ENCODE data around the gene DNAJC9.
"Not testable (repeated sequence)": the region's sequence is repeated elsewhere in the genome, so short reads cannot be mapped to it uniquely, and the experiment has no call there.

Gene DNAJC9, protein sequence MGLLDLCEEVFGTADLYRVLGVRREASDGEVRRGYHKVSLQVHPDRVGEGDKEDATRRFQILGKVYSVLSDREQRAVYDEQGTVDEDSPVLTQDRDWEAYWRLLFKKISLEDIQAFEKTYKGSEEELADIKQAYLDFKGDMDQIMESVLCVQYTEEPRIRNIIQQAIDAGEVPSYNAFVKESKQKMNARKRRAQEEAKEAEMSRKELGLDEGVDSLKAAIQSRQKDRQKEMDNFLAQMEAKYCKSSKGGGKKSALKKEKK

DNA sequence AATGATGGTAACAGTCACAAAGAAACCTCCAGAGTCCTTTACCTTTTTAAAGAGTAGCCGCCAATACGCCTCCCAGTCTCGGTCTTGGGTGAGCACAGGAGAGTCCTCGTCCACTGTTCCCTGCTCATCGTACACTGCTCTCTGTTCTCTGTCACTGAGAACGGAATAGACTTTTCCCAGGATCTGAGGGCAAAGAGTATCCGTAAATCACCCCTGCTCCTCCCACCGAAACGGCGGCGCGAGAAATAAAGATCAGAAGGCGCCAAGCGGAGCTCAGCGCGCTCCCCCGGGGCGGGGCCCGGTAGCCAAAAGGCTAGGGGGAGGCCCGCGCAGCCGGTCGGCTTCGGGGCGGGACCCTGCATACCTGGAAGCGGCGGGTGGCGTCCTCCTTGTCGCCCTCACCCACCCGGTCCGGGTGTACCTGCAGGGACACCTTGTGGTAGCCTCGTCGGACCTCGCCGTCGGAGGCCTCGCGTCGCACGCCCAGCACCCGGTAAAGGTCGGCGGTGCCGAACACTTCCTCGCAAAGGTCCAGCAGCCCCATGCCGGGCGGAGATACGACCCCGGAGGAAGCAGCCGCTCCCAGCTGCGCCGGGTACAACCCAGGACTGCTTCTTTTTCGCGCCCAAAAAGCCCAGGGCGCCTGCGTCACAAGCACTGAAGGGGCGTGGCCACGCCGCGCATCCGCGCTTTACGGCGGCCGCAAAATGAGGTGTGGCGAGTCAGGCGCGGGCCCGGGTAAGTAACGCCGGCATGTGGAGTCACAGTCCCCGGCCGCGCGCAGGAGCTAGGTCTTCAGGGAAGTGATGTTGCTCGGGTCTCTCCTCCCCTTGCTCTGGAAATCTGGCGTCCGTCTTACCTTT lies at the start of gene DNAJC9:
Gene DNAJC9 (minus strand): TSS at position 610 of the 863 bp plus-strand sequence. CDS start 66 bp downstream, at position 544.
- DNase-seq, result peak; percentile 93

DNA sequence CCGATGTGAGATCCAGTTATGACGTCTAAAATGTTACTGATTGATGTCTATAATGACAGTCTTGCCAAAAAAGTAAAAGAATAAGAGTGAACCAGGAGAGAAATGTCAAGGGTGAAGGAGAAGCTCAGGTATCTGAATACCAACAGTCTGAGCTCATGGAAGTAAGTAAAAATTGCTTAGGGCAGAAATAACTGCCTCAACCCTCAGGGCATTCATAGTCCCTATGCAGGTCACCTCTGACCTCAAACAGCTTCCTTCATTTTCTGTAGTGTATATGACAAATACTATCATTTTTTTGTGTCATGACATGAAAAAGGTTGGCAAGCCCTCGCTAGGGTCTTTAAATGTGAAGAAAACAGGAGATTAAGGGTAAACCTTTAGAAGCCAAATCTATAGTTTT lies 46.4 kb upstream of the DNAJC9 start:
- DNase-seq, result no peak

DNA sequence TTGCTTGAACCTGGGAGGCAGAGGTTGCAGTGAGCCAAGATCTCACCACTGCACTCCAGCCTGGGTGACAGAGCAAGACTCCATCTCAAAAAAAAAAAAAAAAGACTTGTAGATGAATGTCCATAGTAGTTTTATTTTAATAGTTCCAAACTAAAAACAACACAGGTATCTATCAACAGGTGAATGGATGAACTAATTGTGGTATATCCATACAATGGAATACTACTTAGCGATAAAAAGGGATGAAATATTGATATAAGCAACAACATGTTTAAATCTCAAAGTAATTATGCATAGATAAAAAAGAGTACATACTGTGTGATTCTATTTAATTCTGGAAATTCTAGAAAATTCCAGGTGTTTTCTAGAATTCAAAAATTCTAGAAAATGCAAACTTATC lies 42.9 kb upstream of the DNAJC9 start:
- DNase-seq, result no peak

DNA sequence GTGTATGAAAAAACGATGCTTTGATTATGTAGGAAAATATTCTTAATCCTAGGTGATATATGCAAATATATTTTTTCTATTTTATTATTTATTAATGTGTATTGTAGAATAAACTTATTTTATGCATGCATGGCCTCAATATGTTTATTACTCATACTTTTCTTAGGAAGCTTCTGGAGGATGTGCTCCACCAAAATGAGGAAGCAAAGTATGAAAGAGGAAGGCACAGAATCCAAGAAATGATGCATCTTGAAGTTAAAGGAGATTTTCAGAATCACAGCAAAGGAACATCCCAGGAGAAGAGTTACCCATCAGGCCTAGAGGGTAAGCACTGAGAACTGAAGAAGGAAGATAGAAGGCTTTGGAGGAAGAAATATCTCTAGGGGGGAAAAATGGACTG lies 40.4 kb upstream of the DNAJC9 start:
- DNase-seq, result no peak

DNA sequence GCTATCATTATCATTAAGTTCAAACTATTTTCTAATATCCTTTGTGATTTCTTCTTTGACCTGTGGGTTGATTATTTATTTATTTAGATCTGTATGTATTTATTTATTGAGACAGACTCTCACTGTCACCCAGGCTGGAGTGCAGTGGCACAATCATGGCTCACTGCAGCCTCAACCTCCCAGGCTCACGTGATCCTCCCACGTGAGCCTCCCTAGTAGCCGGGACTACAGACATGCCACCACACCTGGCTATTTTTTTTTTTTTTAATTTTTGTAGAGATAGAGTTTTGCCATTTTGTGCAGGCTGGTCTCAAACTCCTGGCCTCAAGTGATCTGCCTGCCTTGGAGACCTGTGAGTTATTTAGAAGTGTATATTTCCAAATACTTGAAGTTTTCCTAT lies 34.0 kb upstream of the DNAJC9 start:
- no peak for DNase-seq

DNA sequence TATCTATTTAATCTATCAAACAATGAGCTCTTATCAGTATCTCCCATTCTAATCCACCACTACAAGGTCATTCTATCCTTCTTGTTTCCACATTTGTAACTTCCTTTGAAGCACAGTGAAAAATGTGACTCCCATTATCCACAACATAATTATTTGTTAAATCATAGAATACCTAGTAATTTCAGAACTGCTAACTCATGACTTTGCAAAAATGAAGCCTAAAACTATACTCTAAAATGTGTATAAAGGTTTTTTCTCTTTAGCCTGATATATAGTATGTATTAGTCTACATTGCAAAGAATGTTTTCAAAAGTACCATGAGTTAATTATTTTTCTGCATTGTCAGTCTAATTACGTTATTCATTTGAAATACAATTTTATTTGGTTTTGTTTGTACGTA lies 17.4 kb upstream of the DNAJC9 start:
- no peak for DNase-seq

DNA sequence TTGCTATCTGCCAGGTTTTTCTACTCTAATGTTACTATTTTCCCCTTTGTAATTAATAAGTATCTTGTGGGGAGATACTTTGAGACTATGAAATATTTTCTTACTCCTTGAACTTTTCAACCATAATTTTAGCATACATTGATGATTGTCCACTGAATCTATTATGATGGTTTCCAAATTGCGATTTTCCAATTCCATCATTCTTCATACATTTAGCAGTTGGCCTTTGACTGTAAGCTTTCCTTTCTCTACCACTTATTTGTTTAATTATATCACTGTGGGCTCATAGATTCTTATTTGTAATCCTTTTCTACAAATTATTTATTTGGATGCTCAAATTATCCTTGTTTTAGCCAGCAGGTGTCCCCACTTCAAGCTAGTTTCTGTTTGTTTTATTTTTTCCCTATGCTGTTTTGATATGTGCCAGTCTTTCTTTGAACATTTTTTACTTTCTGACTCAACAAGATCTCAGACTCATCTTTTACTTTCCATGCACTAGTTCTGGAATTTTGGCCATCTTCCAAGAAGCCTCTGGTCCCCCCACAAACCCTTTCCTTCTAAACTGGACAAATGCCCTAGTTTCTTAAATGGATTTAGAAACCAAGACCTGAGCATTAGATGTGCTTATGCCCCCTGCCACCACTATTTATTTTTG lies 16.8 kb upstream of the DNAJC9 start:
- peak; percentile 57 for DNase-seq

DNA sequence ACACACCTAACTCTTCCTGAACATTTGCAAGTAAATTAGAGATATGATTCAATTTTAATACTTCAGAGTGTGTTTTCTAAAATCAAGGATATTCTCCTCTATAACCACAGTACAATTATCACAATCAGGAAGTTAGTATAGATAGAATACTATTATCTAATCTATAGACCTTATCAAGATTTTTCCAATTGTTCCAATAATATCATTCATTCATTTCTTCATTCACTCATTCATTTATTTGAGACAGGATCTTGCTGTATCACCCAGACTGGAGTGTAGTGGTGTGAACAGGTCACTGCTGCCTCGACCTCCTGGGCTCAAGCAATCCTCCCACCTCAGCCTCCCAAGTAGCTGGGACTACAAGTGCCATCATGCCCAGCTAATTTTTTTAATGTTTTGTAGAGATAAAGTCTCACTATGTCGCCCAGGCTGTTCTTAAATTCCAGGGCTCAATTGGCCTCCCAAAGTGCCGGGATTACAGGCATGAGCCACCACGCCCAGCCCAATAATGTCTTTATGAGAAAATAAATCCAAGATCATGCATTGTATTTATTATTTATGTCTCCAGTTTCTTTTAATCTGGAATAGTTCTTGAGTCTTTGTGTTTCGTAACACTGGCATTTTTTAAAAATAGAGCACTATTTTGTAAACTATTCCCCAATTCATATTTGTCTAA lies 16.0 kb upstream of the DNAJC9 start:
- DNase-seq, result no peak

DNA sequence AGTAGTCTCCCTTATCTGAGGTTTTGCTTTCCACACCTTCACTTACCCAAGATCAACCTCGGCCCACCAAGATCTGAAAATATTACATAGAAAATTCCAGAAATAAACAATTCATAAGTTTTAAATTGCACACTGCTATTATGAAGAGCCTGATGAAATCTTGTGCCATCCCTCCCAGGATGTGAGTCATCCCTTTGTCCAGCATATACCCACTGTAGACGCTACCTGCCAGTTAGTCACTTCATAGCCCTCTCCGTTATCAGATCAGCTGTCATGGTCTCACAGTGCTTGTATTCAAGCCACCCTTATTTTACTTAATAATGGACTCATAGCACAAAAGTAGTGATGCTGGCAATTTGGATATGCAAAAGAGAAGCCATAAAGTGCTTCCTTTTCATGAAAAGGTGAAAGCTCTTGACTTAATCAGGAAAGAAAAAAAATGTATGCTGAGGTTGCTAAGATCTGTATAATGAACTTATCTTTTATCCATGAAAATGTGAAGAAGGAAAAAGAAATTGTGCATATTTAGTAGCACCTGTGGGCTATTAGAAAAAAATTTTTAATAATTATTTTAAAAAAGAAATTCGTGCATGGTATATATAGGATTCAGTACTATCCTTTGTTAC lies 15.2 kb upstream of the DNAJC9 start:
- peak; percentile 84 for DNase-seq

DNA sequence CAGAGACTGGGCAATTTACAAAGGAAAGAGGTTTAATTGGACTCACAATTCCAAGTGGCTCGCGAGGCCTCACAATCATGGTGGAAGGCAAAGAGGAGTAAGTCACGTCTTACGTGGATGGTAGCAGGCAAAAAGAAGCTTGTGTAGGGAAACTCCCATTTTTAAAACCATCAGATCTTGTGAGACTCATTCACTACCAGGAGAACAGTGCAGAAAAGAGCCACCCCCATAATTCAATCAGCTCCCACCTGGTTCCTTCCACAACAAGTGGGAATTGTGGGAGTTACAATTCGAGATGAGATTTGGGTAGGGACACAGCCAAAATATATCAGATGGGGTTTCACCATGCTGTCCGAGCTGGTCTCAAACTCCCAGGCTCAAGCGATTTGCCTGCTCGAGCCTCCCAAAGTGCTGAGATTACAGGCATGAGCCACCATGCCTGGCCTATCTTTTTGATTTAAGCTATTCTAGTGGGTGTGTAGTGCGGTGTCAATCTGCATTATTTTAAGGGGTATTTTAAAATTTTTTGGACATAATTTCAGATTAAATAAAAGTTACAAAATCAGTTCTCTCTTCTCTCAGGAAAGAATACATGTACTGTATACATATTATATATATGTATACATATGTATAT lies 14.4 kb upstream of the DNAJC9 start:
- DNase-seq, result no peak

DNA sequence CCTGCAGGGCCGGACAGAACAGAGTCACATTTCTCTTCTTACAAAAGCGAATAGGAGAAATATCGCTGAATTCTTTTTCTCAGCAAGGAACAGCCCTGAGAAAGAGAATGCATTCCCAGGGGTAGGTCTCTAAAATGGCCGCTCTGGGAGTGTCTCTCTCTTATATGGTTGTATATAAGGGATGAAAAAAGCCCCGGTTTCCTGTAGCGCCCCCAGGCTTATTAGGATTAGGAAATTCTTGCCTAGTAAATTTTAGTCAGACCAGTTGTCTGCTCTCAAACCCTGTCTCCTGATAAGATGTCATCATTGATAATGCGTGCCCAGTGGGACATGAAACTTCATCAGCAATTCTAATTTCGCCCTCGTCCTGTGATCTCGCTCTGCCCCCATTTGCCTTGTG lies 11.6 kb upstream of the DNAJC9 start:
- not testable (repeated sequence) for DNase-seq

DNA sequence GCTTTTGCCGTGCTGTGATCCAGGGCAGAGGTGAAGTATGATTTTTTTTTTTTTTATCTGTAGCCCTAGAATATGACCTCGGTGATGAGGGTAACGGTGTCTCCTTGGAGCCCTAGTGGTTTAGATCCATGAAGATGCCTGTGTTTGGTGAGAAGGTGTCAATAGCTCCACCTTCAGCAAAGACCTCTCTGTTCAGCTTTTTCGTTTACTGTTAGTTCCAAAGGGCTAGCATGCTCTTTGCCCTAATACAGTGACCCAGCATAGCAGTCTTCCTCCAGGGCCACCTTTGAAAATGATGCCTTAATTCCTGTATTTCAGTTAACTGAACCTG lies 6.1 kb upstream of the DNAJC9 start:
- no peak for DNase-seq

DNA sequence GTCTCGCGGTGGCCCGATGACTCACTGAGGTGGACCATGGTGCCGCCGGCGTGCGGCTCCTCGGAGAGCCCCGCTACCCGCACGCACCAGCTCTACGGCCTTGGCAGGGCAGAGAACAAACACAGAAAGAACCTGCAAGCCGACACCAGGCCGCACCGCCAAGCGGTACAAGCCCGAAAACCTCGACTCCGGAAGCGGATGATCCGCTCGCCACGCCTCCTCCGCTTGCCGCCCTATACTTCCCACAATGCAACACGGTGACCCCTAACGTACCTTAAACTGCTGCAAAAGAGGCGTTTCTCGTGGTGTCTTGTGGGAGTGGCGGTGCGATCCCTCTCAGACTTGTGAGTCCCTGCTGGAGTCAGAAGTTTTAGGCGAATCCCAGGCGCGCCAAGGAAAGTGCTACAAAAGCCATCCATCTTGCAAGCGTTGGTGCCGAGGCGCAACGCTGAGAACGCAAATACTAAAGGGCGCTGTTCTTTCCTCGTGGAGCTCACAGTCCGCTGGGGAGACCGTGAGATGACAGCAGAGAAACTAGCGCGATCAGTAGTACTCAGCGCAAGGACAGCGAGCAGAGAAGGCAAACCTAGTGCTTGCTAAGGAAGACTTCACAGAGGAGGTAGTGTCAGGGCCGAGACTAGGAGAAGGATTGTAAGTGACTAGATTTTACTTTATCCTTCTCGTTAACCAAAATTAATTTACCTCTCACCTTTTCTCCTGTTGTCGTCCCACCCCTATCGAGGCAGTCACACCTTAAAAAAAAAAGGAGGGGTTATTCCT lies 5.6 kb upstream of the DNAJC9 start, which contains the start of gene MRPS16:
Gene MRPS16 (minus strand): TSS at position 200 of the 780 bp plus-strand sequence. CDS start 162 bp downstream, at position 38.
- peak; percentile 97 for DNase-seq

DNA sequence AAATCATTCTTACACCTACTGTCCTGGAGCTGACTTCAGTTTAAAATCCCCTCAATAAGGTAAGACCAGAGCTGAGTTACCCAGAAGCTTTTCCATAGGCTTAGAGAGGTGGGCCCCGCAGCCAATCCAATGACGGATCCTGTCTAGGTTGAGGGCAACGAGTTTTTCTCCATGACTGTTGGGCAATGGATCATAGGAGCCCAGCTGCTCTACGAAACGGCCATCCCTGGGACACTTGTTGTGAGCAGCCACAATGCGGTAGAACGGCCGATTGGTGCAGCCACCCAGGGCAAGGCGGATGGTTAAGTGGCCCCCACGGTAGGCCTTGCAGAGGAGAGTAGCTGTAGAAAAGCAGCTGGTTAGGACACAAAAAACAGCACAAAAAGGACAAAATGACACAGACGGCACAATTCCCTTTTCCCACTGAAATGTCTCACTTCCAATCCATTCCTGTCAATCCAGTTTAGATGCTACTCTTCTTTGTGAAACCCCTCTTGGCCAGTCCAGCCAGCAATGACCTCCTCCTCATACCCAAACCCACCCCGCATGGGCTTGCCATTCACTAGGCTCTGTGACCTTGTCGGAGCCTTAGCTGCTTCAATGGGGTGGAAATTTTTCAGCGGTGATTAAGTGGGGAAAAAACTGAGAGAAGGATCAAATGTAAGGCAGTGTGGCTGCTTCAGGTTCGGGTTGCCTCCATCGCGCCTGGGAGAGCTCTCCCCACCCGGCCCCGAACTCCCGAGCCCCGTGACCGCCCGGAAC lies 4.8 kb upstream of the DNAJC9 start:
- DNase-seq, result no peak

DNA sequence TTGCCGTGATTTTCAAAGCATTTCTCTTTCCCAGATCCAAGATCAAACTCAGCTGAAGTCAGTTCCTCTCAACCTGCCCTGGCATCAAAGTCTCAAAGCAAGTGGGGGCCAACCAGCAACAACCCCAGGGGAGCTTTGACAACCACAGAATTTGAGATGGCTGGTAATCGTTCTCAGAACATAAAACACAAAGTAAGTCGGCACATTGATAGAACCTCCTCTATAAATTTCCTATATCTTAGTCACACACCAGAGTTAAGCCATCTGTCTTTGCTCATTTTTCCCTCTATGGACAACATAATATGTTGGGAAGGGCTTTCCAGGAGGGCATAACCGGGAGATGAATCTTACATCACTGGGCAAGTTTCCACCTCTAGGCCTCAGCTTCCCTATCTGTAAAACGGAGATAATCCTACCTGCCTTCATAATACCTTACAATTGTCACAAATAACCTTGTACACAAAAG lies 1.2 kb upstream of the DNAJC9 start:
- DNase-seq, result peak; percentile 20

DNA sequence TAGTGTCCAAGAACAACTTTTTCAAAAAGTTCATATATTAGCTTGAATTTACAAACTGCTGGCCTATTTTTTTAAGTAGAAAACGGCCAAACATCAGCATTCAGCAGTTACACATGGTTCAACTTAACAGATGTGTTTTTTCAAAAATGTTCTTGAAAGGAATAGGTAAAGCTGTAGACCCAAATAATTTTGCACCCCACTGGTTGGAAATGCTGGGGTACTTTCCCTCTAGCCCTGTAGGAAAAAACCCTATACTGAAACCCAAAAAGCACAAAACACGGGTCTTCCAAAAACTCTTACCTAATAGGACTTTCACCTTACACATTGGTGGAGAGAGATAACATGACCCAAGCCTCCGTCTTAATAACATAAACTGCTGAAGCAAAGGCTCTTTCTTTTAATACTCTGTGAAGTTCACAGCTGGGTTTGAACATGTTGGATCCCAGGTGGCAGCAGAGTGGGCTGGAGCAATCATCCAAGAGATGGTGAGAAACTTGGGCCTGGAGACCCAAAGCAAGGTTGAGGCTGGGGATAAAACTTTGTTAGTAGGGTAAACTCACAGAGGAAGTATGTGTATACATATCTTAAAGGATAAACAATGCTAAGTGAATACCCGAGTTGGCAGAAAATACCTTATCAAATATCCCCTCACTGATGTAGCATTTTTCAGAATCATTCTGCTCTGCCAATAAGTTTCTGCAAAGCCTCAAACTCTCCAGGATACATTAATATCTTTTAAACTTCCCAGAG lies 629 bp upstream of the DNAJC9 start:
- DNase-seq, result no peak

DNA sequence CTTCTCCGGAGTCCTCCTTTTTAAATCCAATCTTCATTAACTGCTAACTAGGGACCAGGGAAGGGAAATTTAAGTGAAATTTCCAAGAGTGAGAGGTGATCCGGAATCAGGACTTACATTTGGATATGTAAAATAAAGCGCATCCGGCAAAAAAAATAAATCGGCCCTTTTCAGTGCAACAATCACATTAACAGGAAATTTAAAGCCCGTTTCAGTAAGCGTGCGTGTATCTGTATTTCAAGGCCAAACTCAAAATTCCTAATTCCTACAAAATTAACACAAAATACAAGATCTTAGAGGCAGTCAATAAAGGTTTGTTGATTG lies 771 bp downstream of the DNAJC9 start:
- no peak for DNase-seq

DNA sequence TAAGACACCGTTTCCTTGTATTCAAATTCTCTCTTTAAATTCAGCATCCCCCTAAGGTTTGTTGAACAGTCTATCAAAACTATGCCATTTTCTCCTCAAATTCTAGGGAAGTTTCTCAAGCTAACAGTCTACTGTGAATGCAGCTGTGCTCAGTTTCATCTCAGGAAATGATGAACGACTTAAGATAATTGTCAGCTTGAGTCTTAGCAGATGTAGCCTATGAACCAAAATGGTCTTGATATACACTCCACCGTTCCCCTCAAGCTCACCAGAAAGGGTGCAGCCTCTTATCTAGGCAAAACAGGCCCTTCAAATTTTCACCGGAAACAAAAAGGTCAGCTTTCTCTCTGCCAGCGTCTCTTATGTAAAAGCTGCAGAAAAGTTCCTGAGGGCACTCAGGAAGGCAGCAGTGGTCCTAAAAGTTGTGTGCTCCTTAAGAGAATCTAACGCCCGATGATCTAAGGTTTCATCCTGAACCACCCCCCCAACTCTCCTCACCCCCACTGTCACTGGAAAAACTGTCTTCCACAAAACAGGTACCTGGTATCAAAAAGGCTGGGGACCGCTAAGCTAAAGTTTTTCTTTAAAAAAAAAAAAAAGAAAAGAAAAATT lies 2.1 kb downstream of the DNAJC9 start:
- DNase-seq, result no peak

DNA sequence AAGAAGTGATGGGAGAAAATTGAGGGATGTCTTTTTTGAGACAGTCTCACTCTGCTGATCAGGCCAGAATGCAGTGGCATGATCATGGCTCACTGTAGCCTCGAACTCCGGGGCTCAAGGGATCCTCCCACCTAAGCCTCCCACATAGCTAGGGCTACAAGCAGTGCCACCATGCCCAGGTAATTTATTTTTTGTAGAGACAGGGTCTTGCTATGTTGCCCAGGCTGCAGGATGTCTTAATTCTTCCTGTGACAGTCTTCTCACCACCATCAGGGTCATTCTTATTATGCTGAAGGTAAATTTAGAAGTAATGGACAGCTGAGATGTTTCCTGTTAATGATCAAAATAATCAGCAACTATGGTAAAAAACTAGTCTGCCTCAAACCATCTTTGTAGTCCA lies 7.1 kb downstream of the DNAJC9 start:
- no peak for DNase-seq

All from fibroblast of upper back skin (primary cell).